Stimulated activated naive CD8-positive, alpha-beta T cell treated with anti-CD3 and anti-CD28 coated beads, Interleukin-15, amount 100 ng/mL, for 72 hours (primary cell): ENCODE data around the gene DNAJC30.
"Not testable (repeated sequence)": the region's sequence is repeated elsewhere in the genome, so short reads cannot be mapped to it uniquely, and the experiment has no call there.

ENCODE experiments used
- ATAC-seq: fragments of 150-1000 bp; cut with Tn5 transposase; 2 replicates; pipeline ENCODE4 v1.10.0; 2021; ENCODE audit warnings: mild to moderate bottlenecking, moderate library complexity
- DNase-seq, 2 donors: peaks; one replicate each; pipeline ENCODE4 v3.0.0; 2021 to 2022
- H3K27ac Mint-ChIP-seq, 2 donors: one replicate each; pipeline ENCODE4 v1.8.0; 2022; ENCODE audit warnings: mild to moderate bottlenecking in 2 of 2, mixed read lengths in 2 of 2, moderate library complexity in 2 of 2
- H3K27me3 Mint-ChIP-seq: one replicate; pipeline ENCODE4 v1.8.0; 2022; ENCODE audit warnings: mixed read lengths
- H3K4me1 Mint-ChIP-seq: one replicate; pipeline ENCODE4 v1.8.0; 2022; ENCODE audit warnings: mild to moderate bottlenecking, mixed read lengths
- H3K4me3 Mint-ChIP-seq, 2 donors: one replicate each; pipeline ENCODE4 v1.8.0; 2022; ENCODE audit warnings: mild to moderate bottlenecking in 2 of 2, mixed read lengths in 2 of 2, moderate library complexity in 1 of 2
- H3K9me3 Mint-ChIP-seq, 2 donors: one replicate each; pipeline ENCODE4 v1.8.0; 2022; ENCODE audit warnings: mixed read lengths in 2 of 2

DNAJC30 gene

DNA sequence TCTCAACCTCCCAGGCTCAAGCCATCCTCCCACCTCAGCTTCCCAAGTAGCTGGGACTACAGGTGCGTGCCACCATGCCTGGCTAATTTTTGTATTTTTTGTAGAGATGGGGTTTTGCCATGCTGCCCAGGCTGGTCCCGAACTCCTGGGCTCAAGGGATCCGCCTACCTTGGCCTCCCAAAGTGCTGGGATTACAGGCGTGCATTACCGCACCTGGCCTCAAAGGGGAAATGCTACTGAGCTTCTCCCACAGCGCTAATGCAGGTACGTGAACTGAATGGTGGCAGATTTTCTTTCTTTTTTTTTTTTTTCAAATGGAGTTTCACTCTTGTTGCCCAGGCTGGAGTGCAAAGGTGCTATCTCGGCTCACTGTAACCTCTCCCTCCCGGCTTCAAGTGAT, 7.2 kb downstream of the DNAJC30 start:
- H3K4me3 Mint-ChIP-seq, H3K9me3 Mint-ChIP-seq, H3K27ac Mint-ChIP-seq, DNase-seq, ATAC-seq: not testable (repeated sequence)
- Mint-ChIP-seq H3K27me3 (peaks cover 11% of the 10 kb centered on the region), H3K4me1 (peaks cover 18% of the 10 kb centered on the region)

DNA sequence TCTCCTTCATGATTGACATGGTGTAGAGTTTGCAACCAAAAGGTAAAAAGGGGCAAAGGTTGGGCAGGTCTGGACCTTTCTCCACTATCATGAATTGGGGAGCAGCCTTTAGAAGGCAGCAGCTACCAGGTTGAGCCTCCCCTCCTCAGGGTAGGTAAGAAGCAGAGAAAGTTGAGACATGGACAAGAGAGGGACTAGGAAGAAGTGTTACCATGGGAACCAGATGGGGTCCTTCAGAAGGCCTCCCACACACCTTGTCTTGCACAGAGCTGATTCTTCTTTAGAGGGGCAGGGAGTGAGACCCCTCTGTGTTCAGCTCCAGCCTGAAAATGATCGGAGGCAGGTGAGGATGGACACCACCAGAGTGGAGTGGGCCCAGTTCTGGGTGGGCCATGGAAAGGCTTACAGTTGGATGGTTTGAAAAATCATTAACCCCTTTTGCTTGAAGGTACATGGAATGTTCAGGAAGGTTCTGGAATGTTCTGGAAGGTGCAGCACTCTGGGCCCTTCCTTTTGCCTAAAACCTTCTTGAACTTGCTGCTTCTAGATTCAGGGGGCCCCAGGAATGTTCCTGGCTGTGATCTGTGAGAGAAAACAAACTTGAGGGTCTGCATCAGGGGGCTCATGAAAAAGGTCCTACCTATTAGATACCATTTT, 8.7 kb downstream of the DNAJC30 start:
- H3K4me3 Mint-ChIP-seq: no peak overlapping the region
- H3K9me3 Mint-ChIP-seq: no peaks in the 10 kb centered on the region
- no peak for DNase-seq
- no peak for ATAC-seq
- peaks cover 8% of the 10 kb centered on the region for H3K4me1 Mint-ChIP-seq
- H3K27me3 Mint-ChIP-seq: peaks cover 21% of the 10 kb centered on the region
- H3K27ac Mint-ChIP-seq: no peak overlapping the region

DNA sequence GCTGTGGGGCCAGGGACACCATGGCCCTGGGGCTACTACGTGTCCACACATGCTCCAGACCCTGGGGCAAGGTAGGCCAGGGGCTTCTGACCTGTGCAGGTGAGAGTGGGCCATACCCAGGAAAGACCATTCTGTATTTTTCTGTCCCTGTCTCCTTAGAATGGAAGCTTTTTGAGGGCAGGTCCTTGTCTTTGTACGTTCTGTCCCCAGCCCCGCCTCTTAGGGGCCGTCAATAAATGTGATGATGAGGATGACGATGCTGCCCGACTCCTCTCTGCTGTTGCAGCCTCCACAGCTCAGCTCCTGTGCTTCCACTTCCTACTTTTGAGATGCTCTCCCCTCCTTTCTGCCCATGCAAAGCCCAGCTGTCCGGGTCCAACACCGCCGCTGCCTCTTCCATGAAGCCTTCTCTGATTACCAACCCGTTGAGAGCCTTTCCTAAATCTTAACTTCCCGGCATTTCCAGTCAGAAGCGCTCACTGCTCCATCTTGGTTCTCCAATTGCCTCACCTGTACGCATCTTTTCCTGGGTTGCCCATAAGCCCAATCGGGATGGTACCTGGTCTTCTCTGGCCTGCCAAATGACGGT, 11.3 kb downstream of the DNAJC30 start:
- DNase-seq: no peak
- no peak for ATAC-seq
- H3K4me1 Mint-ChIP-seq: peaks cover 13% of the 10 kb centered on the region
- H3K4me3 Mint-ChIP-seq: no peak overlapping the region
- no peaks in the 10 kb centered on the region for H3K9me3 Mint-ChIP-seq
- H3K27me3 Mint-ChIP-seq: peaks cover 37% of the 10 kb centered on the region
- H3K27ac Mint-ChIP-seq: no peak overlapping the region

- Mint-ChIP-seq H3K27ac (no peak overlapping the region), H3K4me1 (peaks cover 13% of the 10 kb centered on the region), H3K9me3 (no peaks in the 10 kb centered on the region), H3K27me3 (peaks cover 41% of the 10 kb centered on the region), H3K4me3 (no peak overlapping the region)
- no peak for DNase-seq
- ATAC-seq: no peak
These were observed 12.0 kb downstream of the DNAJC30 start for GRCh38 chr7:73671322-73671661.

- DNase-seq (no peak), ATAC-seq (no peak)
- peaks cover 13% of the 10 kb centered on the region for H3K4me1 Mint-ChIP-seq
- no peaks in the 10 kb centered on the region for H3K9me3 Mint-ChIP-seq
- H3K4me3 Mint-ChIP-seq: no peak overlapping the region
- H3K27me3 Mint-ChIP-seq: peaks cover 53% of the 10 kb centered on the region
- no peak overlapping the region for H3K27ac Mint-ChIP-seq
These were observed 13.3 kb downstream of the DNAJC30 start for GRCh38 chr7:73669858-73670385.

- Mint-ChIP-seq H3K4me1 (peaks cover 13% of the 10 kb centered on the region), H3K27ac (peak overlapping the region in 1 of 2 donors; percentile 72), H3K27me3 (peaks cover 59% of the 10 kb centered on the region), H3K9me3 (no peaks in the 10 kb centered on the region), H3K4me3 (no peak overlapping the region)
- ATAC-seq (no peak), DNase-seq (no peak)
These were observed 14.0 kb downstream of the DNAJC30 start for GRCh38 chr7:73669288-73669701.

DNA sequence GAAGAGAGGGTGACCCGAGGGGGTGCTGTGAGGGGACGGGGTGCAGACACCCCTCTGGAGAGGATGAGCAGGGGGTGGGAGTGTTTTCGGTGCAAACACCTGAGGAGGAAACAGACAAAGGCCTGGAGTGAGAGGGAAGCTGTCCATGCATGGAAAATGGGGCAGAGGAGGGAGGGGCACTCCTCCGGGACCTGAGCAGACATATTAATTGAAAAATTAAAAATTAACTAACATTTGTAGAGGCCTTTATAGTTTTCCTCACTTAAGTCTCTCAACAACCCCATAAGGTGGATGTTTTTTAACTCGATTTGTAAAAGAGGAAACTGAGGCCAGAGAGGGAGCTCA, 14.4 kb downstream of the DNAJC30 start:
- DNase-seq: no peak
- ATAC-seq: no peak
- peaks cover 64% of the 10 kb centered on the region for H3K27me3 Mint-ChIP-seq

DNA sequence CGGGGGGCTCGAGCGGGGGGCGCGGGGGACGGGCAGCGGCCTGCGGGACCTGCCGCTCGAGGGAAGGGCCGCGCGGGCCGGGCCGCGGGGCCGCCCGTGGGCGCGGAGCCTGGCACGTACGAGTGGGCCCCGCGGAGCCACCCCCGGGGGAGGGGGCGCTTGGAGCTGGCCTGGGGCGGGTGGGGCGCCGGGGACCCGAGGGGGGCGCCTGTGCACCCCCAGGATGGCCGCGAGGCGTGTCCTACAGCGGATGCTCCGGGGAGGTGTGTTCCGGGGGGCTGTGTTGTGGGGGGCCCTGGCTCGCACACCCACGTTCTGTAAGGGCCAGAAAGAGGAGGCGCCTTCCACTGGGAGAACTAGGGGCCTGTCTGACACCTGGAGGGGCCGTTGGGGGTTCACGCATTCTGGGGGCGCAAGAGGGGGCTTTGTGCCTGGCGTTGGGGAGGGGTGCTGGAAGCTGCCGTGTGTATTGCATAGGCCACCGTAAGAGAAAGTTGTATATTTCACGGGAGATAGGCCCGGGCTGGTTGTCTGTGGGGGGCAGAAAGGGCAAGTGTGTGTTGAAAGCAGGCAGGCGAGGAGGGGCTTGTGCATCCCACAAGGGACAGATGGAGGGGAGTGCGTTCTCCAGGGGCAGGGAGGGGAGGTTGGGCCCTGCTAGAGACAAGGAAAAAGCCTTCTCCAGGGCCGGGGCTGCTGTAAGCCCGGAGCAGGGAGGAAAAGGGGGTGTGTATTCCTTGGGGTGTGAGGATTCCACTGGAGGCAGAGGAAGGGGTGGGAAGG, 15.0 kb downstream of the DNAJC30 start:
- peaks cover 0 to 2% of the 10 kb centered on the region in 2 donors for H3K9me3 Mint-ChIP-seq
- peaks cover 13% of the 10 kb centered on the region for H3K4me1 Mint-ChIP-seq
- ATAC-seq: peak; percentile 33
- H3K27me3 Mint-ChIP-seq: peaks cover 69% of the 10 kb centered on the region
- H3K27ac Mint-ChIP-seq: peak overlapping the region in 1 of 2 donors; percentile 40
- peak overlapping the region; percentile 76 to 78 for H3K4me3 Mint-ChIP-seq
- DNase-seq: peak in 1 of 2 donors; percentile 15

More for the DNA sequence above, 14.4 kb downstream of the DNAJC30 start:
- no peak overlapping the region for H3K27ac Mint-ChIP-seq
- H3K4me3 Mint-ChIP-seq: peak overlapping the region; percentile 50 to 76
- H3K4me1 Mint-ChIP-seq: peaks cover 13% of the 10 kb centered on the region
- H3K9me3 Mint-ChIP-seq: no peaks in the 10 kb centered on the region

DNA sequence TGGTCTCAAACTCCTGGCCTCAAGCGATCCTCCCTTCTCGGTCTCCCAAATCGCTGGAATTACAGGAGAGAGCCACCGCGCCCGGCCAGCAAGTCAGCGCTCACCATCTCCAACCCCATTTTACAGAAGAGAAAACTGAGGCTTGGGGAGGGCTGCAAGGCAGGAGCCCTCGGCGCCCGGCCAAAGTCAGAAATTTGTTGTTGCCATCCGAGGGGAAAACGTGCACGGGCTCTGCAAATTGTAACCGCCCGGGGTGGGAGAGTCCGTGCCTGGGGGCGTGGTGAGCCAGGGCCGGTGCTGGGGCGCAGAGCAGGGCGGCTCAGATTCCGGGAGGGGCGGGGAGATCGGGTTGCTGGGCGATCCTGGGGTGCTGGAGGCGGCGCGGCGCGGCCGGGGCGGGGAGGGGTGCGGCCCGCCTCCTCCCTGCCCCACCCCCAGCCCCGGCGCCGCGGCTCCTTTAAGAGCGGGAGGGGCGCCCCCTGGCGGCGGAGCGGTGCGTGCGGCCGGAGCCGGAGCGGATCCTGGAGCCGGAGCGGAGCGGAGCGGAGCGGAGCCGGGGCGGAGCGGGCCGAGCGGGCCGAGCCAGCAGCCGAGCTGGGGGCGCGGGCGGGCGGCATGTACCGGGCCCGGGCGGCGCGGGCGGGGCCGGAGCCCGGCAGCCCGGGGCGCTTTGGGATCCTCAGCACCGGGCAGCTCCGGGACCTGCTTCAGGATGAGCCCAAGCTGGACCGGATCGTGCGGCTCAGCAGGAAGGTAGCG, 15.7 kb downstream of the DNAJC30 start, which contains the start of gene VPS37D:
Gene VPS37D (plus strand): TSS at position 488 of the 759 bp plus-strand sequence. CDS start 128 bp downstream, at position 616.
- H3K4me1 Mint-ChIP-seq: peaks cover 13% of the 10 kb centered on the region
- H3K27ac Mint-ChIP-seq: peak within 1 kb of the TSS in 1 of 2 donors; percentile 40
- DNase-seq: peak; percentile 90 to 95
- peak; percentile 91 for ATAC-seq
- H3K9me3 Mint-ChIP-seq: peaks cover 0 to 6% of the 10 kb centered on the region in 2 donors
- H3K27me3 Mint-ChIP-seq: peaks cover 75% of the 10 kb centered on the region
- peak within 1 kb of the TSS; percentile 78 to 79 for H3K4me3 Mint-ChIP-seq

- H3K4me3 Mint-ChIP-seq: no peak overlapping the region
- ATAC-seq: no peak
- H3K27ac Mint-ChIP-seq: no peak overlapping the region
- DNase-seq: no peak
- peaks cover 0 to 6% of the 10 kb centered on the region in 2 donors for H3K9me3 Mint-ChIP-seq
- peaks cover 58% of the 10 kb centered on the region for H3K27me3 Mint-ChIP-seq
- peaks cover 6% of the 10 kb centered on the region for H3K4me1 Mint-ChIP-seq
These were observed 20.2 kb downstream of the DNAJC30 start for GRCh38 chr7:73663033-73663432.

GRCh38 chr7:73660594-73660993, 22.7 kb downstream of the DNAJC30 start:
- H3K4me1 Mint-ChIP-seq, H3K4me3 Mint-ChIP-seq, H3K27ac Mint-ChIP-seq, H3K9me3 Mint-ChIP-seq, ATAC-seq, DNase-seq: not testable (repeated sequence)
- peaks cover 48% of the 10 kb centered on the region for H3K27me3 Mint-ChIP-seq

- peaks cover 0 to 6% of the 10 kb centered on the region in 2 donors for H3K9me3 Mint-ChIP-seq
- no peak for ATAC-seq
- H3K4me3 Mint-ChIP-seq: no peak overlapping the region
- peaks cover 49% of the 10 kb centered on the region for H3K27me3 Mint-ChIP-seq
- no peak for DNase-seq
- H3K27ac Mint-ChIP-seq: no peak overlapping the region
- H3K4me1 Mint-ChIP-seq: no peaks in the 10 kb centered on the region
These were observed 23.3 kb downstream of the DNAJC30 start for GRCh38 chr7:73659983-73660382.

DNA sequence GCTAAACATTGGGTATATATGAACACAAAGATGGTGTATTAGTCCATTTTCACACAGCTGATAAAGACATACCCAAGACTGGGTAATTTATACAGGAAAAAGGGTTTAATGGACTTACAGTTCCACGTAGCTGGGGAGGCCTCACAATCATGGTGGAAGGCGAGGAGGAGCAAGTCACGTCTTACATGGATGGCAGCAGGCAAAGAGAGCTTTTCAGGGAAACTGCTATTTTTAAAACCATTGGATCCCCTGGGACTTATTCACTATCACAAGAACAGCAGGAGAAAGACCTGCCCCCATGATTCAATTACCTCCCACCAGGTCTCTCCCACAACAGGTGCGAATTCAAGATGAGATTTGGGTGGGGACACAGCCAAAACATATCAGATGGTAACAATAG, 27.9 kb downstream of the DNAJC30 start:
- H3K9me3 Mint-ChIP-seq, H3K27ac Mint-ChIP-seq, DNase-seq, H3K4me1 Mint-ChIP-seq, ATAC-seq, H3K4me3 Mint-ChIP-seq: not testable (repeated sequence)
- H3K27me3 Mint-ChIP-seq: peaks cover 37% of the 10 kb centered on the region

- Mint-ChIP-seq H3K27ac (no peak overlapping the region), H3K4me3 (no peak overlapping the region), H3K27me3 (peaks cover 59% of the 10 kb centered on the region), H3K4me1 (peaks cover 19% of the 10 kb centered on the region), H3K9me3 (no peaks in the 10 kb centered on the region)
- ATAC-seq (no peak), DNase-seq (no peak)
These were observed 30.7 kb downstream of the DNAJC30 start for GRCh38 chr7:73652541-73652949.

GRCh38 chr7:73650524-73650923, 32.7 kb downstream of the DNAJC30 start:
- H3K27ac Mint-ChIP-seq: no peak overlapping the region
- H3K27me3 Mint-ChIP-seq: peaks cover 78% of the 10 kb centered on the region
- ATAC-seq (no peak), DNase-seq (no peak)
- H3K4me3 Mint-ChIP-seq: no peak overlapping the region
- peaks cover 19% of the 10 kb centered on the region for H3K4me1 Mint-ChIP-seq
- H3K9me3 Mint-ChIP-seq: no peaks in the 10 kb centered on the region
